ENCODE measurements around the gene ABCC1.

GRCh38 chr16:16001596-16002255 is 52.3 kb downstream of the ABCC1 start:
- no peak for TF ChIP-seq EZH2phosphoT487 (IDR thresholded peaks at IDR 0.05; ENCODE audit: low read depth)
- TF ChIP-seq CTCF (IDR thresholded peaks at IDR 0.05; ENCODE audit: low read depth, low read length) = no peak
